NCI-H345 treated with DMSO at 0.1 percent for 48 hours (cell line): ENCODE measurements around the gene PCSK6.
"Not testable (repeated sequence)": the region's sequence is repeated elsewhere in the genome, so short reads cannot be mapped to it uniquely, and the experiment has no call there.

ENCODE experiments used
- DNase-seq: peaks from one replicate; lab custom pipeline; 2025; ENCODE audit not compliant: unreplicated experiment; lab: John Stamatoyannopoulos, UW

Gene PCSK6

DNA sequence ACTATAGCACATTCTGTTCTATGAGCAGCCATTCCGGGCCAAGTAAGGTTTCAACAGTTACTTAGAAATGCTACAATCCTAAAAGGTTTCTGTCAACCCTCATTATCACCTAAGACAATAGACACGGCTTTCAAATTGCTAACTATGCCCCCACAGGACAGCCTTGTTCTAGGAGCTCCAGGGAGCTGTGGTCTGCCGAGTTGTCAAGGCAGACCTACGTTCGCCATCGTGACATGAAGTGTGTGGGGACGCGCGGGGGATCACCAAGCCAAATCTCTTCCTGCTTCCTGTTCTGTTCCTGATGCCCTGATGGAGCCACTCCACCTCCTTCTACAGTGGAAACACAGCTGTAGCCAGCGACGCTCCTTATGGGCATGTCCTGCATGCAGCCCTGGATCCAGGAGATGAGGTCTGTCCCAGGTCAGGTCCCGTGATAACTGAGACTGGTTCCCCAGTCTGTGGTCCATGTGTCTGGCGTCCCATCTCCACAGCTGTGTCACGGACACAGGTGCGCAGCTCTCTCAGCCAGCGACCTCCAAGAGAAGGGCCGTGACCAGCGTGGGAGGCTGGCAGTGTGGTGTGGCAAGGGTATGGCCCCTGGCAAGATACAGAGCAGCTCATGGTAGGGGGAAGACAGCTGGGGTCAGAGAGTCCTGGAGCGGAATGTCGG, 82.8 kb downstream of the PCSK6 start:
- DNase-seq = no peak

DNA sequence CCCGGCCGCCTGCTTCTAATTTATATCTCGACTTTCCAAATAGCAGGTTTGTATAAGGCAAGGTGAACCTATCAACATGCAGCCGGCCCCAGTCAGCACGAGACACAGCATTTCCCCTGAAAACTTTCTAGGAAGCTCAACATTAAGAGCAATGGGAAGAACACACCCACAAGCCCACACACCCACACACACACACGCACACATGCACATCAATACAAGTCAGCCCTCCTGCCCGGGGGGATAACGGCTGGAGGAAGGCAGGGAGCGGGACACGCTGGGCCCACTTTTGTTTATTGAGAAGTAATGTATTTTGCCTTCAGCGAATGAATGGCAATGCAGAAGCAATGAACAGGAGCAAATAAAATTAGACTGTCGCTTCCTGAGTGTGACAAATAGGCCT, 83.5 kb downstream of the PCSK6 start:
- DNase-seq = no peak

DNA sequence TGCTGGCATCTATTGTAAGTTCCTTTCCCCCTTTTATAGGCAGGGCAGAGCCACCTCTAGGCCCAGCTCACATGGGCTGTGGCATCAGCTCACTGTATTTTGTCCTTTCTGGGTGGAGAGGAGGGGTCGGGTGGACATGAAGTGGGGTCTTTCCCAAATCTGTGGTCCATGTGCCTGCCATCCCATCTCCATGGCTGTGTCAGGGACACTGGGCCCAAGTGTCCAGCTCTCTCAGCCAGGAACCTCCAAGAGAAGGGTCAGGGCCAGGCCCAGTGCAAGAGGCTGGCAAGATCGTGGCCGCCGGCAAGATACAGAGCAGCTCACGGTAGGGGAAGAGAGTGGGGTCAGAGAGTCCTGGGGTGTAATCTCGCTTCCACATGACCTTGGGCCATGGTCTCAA, 85.3 kb downstream of the PCSK6 start:
- no peak for DNase-seq

DNA sequence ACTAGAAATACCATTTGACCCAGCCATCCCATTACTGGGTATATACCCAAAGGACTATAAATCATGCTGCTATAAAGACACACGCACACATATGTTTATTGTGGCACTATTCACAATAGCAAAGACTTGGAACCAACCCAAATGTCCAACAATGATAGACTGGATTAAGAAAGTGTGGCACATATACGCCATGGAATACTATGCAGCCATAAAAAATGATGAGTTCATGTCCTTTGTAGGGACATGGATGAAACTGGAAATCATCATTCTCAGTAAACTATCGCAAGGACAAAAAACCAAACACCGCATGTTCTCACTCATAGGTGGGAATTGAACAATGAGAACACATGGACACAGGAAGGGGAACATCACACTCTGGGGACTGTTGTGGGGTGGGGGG, 86.6 kb downstream of the PCSK6 start:
- not testable (repeated sequence) for DNase-seq

DNA sequence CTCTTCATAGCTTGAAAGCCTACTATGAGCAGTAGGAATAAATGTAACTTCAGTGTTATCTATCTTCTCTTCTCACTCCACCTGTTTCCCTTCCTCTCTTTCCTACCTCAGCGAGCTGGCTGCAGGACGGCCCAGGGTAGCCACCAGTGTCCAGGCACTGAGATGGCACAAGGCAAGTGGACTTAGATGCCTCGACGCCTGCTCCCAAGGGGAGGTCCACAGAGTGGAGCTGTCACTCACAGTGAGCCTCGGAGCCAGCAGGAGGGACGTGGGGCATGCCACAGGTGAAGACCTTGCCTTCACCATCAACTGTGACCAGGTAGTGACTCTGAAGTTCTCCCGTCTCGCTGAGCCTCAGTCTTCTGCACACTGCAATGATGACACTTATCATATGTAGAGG, 88.2 kb downstream of the PCSK6 start:
- DNase-seq = no peak

DNA sequence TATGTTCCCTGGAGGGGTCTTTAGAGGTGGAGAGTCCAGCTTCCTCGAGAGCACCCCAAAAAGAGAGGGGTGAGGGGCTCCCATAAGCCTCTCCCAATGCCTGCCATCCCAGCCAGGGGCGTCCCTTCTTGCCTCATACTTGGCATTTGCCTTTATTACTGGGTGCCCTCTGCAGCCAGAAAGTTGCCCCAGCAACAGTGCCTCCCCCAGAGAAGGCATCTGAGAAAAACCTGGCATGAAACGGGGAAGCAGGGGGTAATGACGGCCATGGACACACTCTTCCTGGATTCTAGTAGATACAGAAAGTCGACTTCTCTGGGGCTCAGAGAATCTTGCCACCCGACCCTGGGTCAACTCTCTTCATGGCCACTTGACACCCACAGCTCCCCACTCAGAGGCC, 90.1 kb downstream of the PCSK6 start:
- DNase-seq = no peak

DNA sequence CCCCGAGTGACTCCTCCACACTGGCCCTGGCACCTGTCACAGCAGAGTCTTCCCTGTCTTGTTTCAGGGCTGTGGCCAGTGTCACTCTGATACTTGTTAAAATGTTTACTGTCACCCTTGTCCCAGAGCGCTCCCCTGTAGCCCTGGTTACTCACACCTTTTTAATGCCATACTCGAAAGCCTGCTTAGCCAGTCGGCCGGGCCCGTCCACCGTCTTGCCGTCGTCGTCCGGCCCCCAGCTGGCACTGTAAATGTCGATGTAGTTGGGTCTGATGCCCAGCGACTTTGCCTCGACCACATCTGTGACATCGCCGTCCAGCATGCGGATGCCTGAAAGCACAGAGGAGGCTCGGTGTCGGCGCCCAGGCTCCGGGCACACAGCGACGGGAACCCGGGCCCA, 91.3 kb downstream of the PCSK6 start:
- no peak for DNase-seq

DNA sequence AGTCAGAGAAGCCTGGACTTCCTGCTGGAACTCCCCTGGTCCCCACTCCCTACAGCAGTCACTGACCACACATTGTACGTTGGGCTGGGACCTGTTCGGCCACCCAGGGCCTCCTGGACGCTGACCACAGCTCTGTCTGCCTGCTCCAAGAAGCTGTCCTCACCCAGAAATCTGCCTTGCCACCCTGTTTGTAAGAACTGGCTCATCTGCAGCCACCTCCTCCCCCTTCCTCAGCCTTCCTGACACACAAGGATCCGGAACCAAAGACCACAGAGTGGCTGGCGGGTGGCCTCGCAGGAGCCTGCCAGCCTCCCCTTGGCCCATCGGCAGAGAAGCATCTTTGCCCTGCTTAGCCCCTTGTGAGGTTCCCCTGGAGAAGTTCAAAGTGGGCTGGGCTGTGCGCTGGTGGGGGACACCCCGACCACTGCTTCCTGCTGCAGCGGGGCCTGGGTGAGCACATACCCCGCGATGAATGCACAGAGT, 91.9 kb downstream of the PCSK6 start:
- DNase-seq = no peak

DNA sequence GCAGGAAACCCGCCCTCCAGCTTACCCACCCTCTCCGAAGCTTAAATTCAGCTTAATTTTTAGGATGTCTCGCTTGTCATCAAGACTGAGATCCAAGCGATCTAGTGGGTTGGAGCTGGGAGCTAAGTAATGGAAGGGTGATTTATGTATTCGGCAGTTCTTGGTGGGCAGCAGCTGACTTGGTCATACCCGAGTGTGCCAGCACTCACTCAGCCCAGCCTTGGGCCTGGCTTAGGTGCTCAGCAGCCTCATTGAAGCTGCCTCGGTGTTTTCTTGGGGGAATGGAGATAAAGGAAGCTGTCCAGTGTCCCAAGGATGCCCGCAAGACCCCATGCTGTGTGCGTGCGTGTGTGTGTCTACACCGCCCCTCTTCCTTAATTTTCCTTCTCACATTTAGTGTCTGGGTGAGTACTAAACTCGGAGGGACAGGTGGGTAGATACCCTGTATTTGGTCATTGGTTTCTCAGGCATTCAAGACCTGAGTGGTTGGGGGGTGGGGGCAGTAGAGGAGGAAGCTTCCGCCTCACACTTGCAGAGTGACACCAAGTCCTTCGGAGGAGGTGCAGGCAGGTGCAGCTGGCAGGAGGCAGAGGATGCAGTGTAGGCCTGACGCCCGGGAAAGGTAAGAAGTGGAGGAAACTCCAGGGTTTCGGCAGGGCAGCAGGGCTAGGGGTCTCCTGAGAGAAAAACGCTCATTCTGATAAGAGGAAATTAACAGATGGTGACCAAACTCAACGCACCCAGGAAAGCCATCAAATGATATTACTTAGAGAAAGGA, 92.8 kb downstream of the PCSK6 start:
- DNase-seq = no peak

DNA sequence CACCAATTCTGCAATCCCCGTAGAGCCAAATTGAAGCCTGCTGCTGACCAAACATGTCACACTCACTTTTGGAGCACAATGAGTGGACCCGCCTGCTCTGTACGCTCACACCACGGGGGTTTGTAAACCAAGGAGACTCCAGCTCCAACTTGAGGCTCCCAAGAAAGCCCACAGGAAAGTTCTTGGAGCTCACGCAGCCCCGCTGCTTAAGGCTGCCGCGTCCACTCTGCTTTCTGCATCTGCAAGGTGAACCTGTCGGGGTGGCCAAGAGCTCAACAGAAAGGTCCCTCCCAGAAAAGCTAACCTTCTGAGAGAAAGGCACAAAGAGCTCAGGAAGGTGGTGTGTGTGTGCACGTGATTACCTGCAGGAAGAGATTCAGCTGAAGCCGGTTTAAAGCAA, 94.9 kb downstream of the PCSK6 start:
- DNase-seq = no peak

DNA sequence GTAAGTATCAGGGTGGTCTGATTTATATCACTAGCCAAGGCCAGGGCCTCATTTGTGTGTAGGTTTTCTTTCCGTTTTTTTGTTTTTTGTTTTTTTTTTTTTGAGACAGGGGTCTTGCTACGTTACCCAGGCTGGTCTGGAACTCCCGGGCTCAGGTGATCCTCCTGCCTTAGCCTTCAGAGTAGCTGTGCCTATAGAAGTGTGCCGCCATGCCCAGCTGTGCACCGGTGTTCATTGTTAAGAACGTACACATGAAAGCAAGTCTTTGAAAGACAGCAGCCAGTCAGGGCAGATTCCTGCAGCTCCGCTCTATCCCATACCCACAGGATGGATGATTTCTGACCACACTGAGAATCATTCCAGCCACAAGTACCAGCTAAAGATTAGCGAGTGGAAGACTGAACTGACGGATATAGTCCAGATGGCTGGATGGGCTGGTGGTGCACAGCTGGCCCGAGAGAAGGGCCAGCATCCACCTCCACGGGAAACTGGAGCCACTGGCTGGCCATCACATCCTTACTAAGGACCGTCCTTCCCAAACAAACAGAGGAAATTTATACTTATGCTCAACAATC, 95.4 kb downstream of the PCSK6 start:
- DNase-seq = no peak

DNA sequence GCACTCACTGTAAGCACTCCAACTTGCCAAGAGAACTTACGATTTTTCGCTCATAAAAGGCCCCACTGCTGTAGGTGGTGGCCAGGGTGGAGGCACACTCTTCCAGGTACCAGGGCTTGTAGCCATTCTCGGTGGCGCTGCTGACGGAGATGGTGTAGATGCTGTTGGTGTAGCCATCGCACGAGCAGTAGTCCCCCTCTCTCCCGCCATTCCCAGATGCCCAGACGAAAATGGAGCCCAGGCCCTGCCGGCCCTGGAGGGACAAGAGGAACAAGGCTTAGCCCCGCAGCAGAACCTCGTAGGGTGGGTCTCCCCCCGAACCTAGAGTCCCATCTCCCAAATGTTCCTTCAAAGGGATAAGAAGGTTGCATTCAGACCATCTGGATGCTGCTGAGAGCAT, 96.3 kb downstream of the PCSK6 start:
- DNase-seq = no peak

DNA sequence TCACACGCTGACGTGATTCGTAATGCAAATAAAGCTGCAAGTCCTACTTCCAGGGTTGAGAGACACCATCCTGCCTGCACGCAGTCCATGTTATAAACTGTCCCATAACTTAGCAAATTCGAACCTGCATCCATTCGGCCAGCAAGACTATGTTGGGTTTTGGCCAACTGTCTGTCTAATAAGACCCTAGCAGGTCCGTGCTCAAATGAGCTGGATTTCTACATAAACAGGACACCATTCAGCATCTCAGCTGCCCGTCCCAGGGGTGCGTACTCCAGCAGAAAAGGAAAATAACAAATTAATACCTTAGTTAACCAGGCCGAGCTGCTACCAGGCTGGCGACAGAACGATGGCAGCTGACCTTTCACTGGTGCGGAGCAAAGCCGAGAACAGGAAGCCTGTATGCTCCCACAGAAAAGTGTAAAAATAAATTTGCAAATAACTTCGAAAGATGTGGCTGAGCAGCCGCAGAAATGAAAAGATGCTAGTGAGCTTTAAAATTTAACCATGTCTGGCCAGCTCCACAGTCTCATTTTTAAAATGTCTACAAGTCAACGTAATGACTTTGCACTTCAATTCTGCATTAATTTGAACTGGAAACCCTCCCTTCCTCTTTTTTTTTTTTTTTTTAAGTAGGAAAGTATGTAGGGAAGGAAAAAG, 97.4 kb downstream of the PCSK6 start:
- no peak for DNase-seq

DNA sequence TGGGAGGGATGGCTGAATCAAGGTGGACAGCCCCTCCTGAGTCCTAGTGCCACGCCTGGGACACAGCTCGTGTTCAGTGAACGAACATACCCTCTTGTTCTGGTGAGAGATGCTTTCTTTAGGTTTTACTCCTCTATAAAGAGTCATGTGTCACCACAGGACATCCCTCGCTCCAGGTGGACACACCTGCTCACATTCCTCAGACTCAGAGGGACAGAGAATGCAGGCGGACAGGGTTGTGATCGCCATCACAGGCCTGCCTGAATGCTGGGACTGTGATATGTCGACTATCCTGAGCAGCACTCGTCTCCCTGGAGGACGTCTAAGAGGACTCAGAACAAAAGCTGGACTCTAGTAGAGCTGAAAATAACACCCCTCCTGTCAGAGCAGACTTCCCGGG, 98.1 kb downstream of the PCSK6 start:
- DNase-seq = no peak

DNA sequence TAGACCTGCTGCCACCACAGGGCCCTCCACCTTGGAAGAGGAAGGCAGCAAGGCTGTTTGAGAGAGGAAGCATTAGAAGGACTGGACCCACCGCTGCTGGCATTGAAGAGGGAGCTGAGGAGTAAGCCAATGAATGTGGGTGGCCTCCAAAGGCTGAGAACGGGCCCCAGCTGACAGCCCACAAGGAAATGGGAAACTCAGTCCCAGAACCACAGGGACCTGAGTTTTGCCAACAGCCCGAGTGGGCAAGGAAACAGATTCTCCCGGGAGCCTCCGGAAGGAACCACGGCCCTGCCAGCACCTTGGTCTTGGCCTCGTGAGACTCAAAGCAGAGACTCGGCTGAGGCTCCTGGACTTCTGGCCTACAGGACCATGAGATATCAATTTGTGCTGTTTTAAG, 99.0 kb downstream of the PCSK6 start:
- DNase-seq = no peak

DNA sequence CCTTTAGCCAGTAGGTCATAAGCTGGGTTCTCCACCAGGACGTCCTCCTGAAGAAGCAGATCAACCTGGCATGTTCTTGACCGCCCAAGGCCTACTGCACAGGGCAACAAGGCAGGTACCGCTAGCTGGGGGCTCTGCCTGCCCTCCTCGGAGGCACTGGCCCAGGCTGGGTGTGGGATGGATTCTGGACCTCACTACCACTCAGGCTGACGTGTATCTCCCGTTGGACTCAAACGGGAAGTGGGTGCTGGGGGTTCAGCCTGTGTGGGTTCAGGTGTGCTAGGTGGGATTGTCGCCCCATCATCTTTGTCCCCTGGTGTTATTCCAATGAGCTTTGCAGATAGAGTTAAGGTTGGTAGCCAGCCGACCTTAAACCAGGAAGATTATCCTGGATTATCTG, 99.4 kb downstream of the PCSK6 start:
- DNase-seq = no peak

DNA sequence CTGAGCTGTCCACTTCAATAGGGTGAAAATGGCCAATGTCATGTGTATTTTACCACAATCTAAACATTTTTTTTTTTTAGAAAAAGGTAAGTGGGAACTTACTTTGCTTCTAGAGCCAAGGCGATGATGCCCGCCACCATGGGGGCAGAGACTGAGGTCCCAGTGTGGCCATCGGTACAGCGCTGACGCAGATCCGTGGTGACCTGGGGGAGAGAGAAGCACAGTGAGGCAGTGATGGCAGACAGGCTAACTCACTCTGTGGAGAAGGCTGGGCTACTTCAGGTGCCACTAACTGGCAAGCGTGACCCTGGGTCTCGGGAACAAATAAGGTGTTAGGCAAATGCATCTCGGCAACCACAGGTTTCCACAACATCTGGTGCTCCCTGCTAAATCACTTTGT, 100.1 kb downstream of the PCSK6 start:
- DNase-seq = no peak

DNA sequence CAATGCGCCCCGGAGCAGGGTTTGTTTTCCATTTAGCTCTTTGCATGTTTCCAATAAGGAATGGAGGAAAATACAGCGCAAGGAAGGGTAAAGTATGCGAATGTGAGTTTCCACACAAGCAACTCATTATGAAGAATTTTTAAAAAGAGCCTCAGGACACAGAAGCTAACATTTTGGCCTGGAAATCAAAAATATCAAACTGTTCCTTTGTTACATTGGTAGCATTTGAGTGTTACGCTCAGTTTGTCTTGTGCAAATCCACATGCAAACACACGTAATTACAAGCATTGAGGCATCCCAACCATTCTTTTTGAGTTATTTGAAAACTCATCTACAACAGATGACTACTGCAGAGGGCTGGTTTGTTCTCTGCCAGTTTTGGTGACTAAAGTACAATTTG, 101.5 kb downstream of the PCSK6 start:
- DNase-seq = no peak

DNA sequence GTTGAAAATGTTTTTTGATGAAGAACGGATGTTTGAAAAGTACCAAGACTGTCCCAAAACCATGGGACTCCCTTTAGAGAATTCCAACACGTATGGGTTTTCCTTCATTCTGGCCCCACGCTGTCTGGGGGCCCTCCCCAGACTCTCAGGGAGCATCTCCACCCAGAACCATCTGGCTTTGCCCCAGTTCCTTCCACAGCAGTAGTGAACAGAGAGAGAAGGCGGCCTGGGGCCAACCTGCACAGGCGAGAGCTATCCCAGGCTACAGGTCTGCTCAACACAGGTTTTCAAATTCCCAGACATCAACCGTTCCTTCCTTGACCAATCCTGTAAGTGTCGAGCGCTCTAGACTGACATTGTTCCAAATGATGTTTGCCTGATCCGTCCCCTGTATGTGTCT, 101.9 kb downstream of the PCSK6 start:
- no peak for DNase-seq

DNA sequence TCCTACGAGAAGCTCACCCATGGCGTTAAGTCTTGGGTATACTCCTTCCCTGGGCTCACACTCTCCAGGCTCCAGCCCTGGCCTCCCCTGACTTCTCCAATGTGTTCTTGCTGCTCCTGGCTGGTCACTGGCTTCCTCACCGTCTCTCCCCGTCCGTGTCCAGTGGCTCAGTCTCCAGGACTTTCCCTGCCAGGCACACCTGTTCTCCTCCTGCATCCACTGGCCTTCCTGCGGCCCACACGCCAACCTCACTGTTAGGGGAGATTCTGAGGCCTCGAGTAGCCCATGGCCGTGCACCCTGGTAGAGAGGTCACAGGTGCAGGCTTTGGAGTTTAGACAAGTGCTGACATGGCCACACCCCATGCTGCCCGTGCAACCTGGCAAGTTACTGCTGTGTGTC, 102.5 kb downstream of the PCSK6 start:
- no peak for DNase-seq

DNA sequence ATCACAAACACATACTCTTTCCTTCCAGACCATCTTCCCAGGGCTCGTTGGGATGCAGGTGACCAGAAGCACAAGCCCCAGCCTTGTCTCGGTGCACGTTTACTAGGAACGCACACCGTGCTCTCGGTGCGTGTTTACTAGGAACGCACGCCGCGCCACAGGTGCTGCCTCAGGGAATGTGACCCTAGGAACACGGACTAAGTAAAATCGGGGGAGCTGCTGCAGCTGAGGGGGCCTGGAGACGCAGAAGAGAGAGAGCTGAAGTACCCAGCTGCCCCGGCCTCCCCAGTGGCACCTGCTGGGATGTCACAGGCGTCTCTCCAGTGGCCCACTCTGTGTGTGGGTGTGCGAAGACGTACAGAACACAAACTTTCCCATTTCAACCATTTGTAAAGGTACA, 103.5 kb downstream of the PCSK6 start:
- no peak for DNase-seq

DNA sequence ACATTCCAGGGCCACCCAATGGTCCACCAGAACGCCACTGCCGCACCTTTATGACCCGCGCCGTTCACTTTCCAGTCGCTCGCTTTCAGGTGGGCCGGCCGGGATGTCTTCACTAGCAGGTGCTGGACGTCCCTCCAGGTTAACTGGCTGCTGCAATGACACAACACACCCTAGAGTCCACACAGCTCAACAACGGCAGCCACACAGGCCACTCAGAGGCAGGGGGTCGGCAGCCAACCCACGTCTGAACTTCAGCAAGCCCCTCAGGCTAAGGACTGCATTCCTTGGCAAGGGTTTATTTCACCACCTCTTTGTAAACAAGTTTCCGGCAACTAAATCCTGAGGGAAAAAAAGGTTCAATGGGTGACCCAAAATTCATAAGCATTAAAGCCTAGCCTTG, 105.2 kb downstream of the PCSK6 start:
- DNase-seq = no peak
